DMS153 treated with DMSO at 0.1 percent for 48 hours (cell line): ENCODE results near the gene OR51L1.
"Not testable (repeated sequence)": the region's sequence is repeated elsewhere in the genome, so short reads cannot be mapped to it uniquely, and the experiment has no call there.

ENCODE experiments used
- DNase-seq: peaks from one replicate; lab custom pipeline; 2025; ENCODE audit not compliant: unreplicated experiment; lab: John Stamatoyannopoulos, UW

OR51L1 gene, protein sequence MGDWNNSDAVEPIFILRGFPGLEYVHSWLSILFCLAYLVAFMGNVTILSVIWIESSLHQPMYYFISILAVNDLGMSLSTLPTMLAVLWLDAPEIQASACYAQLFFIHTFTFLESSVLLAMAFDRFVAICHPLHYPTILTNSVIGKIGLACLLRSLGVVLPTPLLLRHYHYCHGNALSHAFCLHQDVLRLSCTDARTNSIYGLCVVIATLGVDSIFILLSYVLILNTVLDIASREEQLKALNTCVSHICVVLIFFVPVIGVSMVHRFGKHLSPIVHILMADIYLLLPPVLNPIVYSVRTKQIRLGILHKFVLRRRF

GRCh38 chr11:4994551-4994950 is at the start of gene OR51L1:
TSS of gene OR51L1 (plus strand) at chr11:4994851. CDS start at chr11:4998983, 4,132 bp downstream.
- no peak for DNase-seq

GRCh38 chr11:4947505-4947904 is 47.1 kb upstream of the OR51L1 start, which contains the start of gene OR51A4:
TSS of gene OR51A4 (minus strand) at chr11:4947605. CDS start at chr11:4947100, 505 bp downstream.
- no peak for DNase-seq

GRCh38 chr11:4955613-4956012 is 39.0 kb upstream of the OR51L1 start, which contains the start of gene OR51A2:
TSS of gene OR51A2 (minus strand) at chr11:4955713. CDS start at chr11:4955713, 0 bp downstream.
- not testable (repeated sequence) for DNase-seq

DNA sequence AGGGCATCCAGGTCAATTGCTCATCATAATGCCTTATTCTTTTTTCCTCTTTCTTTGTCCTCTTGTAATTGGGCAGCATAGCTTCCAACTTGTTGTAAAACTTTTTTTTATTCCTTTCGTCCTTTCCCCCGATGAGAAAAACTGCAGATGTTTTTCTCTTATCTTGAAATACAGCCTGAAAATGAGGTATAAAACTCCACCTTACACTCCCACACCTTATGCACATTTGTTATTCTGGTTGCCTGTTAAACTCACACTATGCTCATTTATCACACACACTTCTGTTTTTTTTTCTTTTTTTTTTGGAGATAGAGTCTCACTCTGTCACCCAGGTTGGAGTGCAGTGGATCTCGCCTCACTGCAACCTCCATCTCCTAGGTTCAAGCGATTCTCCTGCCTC is 37.3 kb upstream of the OR51L1 start:
- DNase-seq: no peak

DNA sequence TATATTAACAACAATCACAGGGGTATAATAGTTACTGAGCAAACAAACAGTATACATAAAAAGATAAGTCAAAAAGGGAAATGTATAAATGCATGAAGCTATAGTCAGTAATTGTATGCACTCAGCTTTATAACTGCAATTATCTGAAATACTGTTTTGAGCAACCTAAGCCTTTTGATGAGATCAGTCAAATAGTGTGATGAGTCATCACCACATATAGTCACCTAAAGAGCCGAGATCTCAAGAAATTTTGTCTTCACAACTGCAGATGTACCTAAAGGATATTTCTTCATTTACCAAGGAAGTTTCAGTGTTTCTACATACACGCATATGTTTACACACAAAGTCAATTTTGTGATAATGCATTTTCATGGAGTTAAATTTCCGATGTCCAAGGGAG is 33.8 kb upstream of the OR51L1 start:
- DNase-seq: no peak

- no peak for DNase-seq
Observed at GRCh38 chr11:4962816-4963215, 31.8 kb upstream of the OR51L1 start.

DNA sequence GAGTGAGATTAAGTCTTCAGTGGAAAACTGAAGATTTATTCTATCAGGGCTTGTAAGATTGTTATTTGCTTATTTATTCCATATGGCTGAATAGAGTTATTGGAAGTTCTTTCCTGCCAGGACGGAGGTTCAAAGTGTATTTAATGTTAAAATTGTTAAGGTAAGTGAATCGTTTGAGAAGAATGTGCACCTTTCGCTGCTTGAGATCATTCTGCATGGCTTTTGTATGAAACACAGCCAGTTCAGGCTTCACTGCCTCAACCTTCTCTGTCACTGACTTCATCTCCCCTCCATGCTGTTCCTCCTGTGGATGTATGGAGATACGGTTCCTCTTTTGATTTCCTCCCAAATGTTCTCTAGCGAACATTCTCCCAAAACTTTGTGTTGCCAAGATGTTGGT is 19.2 kb upstream of the OR51L1 start:
- DNase-seq: no peak

- no peak for DNase-seq
Observed at GRCh38 chr11:4979036-4979435, 15.6 kb upstream of the OR51L1 start.

GRCh38 chr11:4982678-4983077 is 12.0 kb upstream of the OR51L1 start:
- DNase-seq: no peak

- no peak for DNase-seq
Observed at GRCh38 chr11:4983841-4984240, 10.8 kb upstream of the OR51L1 start.

DNA sequence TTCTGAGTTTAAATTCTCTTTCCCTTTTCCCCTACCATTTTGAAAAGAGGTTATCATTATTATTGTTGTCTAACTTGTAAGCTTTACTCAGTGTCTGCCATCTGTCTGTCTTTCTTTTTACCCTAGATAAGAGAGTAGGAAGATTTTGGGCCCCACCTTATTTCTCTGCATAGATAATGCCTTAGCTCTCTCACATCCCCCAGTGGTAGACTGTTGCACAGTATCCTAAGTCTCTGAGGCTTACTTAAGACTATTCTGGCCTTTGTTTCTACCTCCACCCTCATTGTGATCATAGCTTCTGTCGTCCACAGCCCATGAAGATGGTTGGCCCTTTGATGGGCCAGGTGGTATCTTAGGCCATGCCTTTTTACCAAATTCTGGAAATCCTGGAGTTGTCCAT is 3.6 kb upstream of the OR51L1 start:
- DNase-seq: no peak

- peak; percentile 83 for DNase-seq
Observed at GRCh38 chr11:5004424-5005274, 10.0 kb downstream of the OR51L1 start.

GRCh38 chr11:5007561-5007960 is 12.9 kb downstream of the OR51L1 start:
- no peak for DNase-seq

DNA sequence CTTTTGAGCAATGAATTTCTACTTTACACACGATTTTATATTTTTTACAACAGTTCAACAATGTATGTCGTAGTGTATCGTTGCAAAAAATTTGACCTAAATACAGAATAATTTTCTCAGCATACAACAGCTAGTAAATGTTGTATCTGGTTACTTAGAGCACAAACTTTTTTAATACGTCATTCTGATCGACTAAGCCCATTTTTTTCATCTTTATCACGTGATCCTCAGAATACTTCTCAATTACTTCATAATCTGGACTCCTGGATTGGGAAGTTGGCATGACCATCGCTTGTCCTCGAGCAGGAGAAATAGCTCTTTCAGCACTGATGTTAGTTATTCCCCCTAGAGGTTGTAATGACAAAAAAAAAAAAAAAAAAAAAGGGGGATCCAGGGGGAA is 16.6 kb downstream of the OR51L1 start:
- DNase-seq: no peak

- DNase-seq: no peak
Observed at GRCh38 chr11:5013012-5013411, 18.4 kb downstream of the OR51L1 start.

DNA sequence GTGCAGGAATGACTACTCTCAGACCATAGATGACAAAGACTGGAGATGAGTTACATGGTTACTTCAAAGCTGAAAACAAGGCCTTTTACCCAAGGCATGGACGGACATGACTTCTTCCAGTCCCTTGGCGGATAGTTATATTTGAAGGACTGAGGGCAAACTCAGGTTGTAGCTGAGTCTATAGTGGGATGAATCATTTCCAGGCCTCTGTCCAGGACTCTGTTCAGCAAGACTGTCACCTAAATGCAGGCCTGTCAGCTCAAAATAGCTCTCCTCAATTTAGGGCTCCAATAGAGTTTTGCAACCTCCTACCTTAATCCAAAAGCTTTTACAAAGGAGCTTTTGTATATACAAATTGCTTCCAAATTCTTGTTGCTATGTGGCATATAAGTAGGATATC is 27.3 kb downstream of the OR51L1 start:
- DNase-seq: no peak

DNA sequence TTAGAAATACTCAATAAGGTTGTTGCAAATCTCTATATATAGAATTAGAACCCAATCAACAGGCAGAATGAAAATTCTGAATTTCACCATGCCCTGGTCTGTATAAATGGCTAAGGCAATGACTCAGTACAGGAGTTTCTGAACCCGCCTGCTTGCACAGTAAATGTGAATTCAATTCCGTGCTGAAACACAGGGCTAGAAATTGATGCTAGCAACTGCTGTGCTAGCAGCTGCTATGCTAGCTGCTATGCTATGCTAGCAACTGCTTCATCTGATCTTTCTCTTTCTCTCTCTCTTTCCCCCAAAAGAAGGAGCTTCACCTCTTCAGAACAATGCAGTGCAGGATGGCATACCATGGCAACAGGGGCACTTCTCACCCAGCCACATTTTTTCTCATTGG is 42.0 kb downstream of the OR51L1 start:
- DNase-seq: no peak

DNA sequence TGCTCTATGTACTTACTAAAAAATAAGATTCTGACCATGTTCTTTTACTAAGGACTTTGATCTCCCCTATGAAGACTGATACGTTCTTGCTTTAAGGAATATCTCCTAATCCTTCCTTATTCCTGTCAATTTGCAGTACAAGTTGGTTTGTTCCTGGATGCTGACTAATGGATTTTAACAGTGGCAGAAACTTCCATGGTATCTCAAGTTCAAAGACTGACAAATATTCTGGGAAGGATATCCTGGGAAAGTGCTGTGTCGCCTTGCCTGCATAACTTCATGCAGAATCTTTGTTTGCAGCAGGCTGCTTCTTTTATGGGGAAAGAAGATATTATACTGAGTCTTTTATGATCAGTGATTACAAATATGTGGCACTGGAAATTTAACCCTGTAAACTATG is 43.3 kb downstream of the OR51L1 start:
- no peak for DNase-seq

DNA sequence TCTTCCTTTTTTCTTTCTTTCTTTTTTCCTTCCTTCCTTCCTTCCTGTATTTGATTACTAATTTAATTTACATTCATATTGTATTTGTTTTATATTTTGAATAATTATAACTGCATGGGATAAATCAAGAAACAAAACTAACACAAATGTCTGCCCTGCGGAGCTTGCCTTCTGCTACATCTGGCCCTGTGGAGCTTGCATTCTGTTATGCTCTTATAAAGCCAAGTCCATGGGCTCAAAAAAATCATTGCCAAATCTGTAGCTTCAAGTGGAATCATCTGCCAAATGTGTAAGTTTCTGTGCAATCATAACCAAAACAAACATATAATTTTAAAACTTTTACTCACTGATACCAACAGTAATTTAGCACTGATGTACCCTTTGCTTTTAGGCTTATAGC is 43.7 kb downstream of the OR51L1 start:
- no peak for DNase-seq

DNA sequence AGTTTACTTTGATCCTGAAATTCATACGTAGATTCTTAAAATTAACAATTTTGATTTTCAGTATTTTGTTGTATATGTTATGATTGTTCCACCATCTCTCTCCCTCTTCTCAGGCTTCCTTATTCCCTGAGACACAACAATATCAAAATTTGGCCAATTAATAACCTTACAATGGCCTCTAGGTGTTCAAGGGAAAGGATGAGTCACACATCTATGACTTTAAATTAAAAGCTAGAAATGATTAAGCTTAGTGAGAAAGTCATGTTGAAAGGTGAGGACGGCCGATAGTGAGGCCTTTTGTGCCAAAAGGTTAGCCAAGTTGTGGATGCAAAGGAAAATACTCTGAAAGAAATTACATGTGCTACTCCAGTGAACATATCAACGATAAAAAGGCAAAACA is 46.2 kb downstream of the OR51L1 start:
- DNase-seq: no peak

DNA sequence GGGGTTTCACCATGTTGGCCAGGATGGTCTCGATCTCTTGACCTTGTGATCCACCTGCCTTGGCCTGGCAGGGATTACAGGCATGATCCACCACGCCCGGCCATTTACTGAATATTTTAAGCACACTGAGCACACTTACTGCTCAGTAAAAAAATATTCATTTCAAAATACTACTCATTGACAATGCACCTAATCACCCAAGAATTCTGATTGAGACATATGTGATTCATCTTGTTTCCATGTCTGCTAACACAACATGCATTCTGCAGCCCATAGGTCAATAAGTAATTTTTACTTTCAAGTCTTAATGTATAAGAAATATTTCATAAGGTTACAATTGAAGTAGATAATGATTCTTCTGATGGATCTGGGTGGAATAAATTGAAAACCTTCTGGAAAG is 47.4 kb downstream of the OR51L1 start:
- no peak for DNase-seq

GRCh38 chr11:5043380-5043779 is 48.7 kb downstream of the OR51L1 start:
- no peak for DNase-seq
